SK-N-SH (cell line): Measurements from ENCODE around the gene NFYA. TPM values are rescaled to one million over a fixed set of nuclear protein-coding genes. Genes with fewer than 3 reads are reported as not detected.

Experiments
- CTCF ChIA-PET: fragments of 300-600, 350-600 bp; formaldehyde crosslinking; extraction: SDS; loops from one replicate; lab custom pipeline; 2021; lab: Yijun Ruan, JAX
- POLR2A ChIA-PET: fragments of 350-600 bp; sonication (Branson Sonifier 250); formaldehyde crosslinking; extraction: SDS; loops from one replicate; lab custom pipeline; 2020; ENCODE audit warnings: antibody characterized with exemption, inconsistent platforms; lab: Yijun Ruan, JAX
- DNase-seq: peaks from one replicate; pipeline ENCODE4 v3.0.0; 2012
- H2AFZ ChIP-seq: fragments of 200-600 bp; sonication (generic); 2 replicates; pipeline ENCODE4 v1.8.1; 2016; ENCODE audit warnings: antibody characterized with exemption, mild to moderate bottlenecking, low read depth
- H3F3A ChIP-seq: fragments of 200-600 bp; sonication (generic); replicated peaks from 2 replicates; pipeline ENCODE3; 2016; ENCODE audit warnings: antibody characterized with exemption, mild to moderate bottlenecking; ENCODE audit not compliant: insufficient read depth
- H3K27ac ChIP-seq, 2 experiments: fragments of 200-500 bp in 1 of 2; fragments of 200-600 bp in 1 of 2; sonication (Bioruptor generic) in 1 of 2; sonication (generic), shearing (Covaris generic) in 1 of 2; 2 replicates each; pipeline versions ENCODE4 v1.5.1 to v1.6.1; 2014 to 2016; ENCODE audit warnings: low read depth in 2 of 2, inconsistent platforms in 1 of 2, low read length in 1 of 2, mild to moderate bottlenecking in 1 of 2, mixed read lengths in 1 of 2
- H3K27me3 ChIP-seq: fragments of 200-600 bp; sonication (generic), shearing (Covaris generic); 2 replicates; pipeline ENCODE4 v1.6.1; 2016; ENCODE audit warnings: mixed run types; ENCODE audit not compliant: insufficient read depth
- H3K36me3 ChIP-seq, 2 experiments: fragments of 200-500 bp in 1 of 2; fragments of 200-600 bp in 1 of 2; sonication (Bioruptor generic) in 1 of 2; sonication (generic) in 1 of 2; replicated peaks in 1 of 2; 2 replicates each; pipeline versions ENCODE3 to v1.5.1; 2014 to 2016; ENCODE audit warnings: low read length in 1 of 2, mild to moderate bottlenecking in 1 of 2; ENCODE audit not compliant: insufficient read depth in 2 of 2, control insufficient read depth in 1 of 2
- H3K4me1 ChIP-seq, 2 experiments: fragments of 200-500 bp in 1 of 2; fragments of 200-600 bp in 1 of 2; sonication (Bioruptor generic) in 1 of 2; sonication (generic), shearing (Covaris generic) in 1 of 2; 2 replicates each; pipeline versions ENCODE4 v1.5.1 to v1.6.1; 2014 to 2016; ENCODE audit warnings: low read depth in 1 of 2, low read length in 1 of 2, mixed run types in 1 of 2; ENCODE audit not compliant: insufficient read depth in 2 of 2, control insufficient read depth in 1 of 2
- H3K4me2 ChIP-seq: fragments of 200-600 bp; sonication (generic), shearing (Covaris generic); 2 replicates; pipeline ENCODE4 v1.6.1; 2017; ENCODE audit warnings: mixed run types
- H3K4me3 ChIP-seq, 2 experiments: fragments of 200-500 bp in 1 of 2; fragments of 200-600 bp in 1 of 2; sonication (Bioruptor generic) in 1 of 2; sonication (generic), shearing (Covaris generic) in 1 of 2; 2 replicates each; pipeline versions ENCODE4 v1.5.1 to v1.8.1; 2014 to 2016; ENCODE audit warnings: low read depth in 2 of 2, inconsistent platforms in 1 of 2, low read length in 1 of 2, mild to moderate bottlenecking in 1 of 2, mixed read lengths in 1 of 2, moderate library complexity in 1 of 2
- H3K79me2 ChIP-seq: fragments of 200-600 bp; sonication (generic); 2 replicates; pipeline ENCODE4 v1.8.1; 2017; ENCODE audit warnings: mild to moderate bottlenecking; ENCODE audit not compliant: insufficient read depth
- H3K9ac ChIP-seq: fragments of 200-600 bp; sonication (generic); 2 replicates; pipeline ENCODE4 v1.6.1; 2017; ENCODE audit warnings: mixed run types
- H3K9me2 ChIP-seq: fragments of 200-600 bp; sonication (generic); 2 replicates; pipeline ENCODE4 v1.6.1; 2017; ENCODE audit warnings: mixed run types
- H3K9me3 ChIP-seq: fragments of 200-600 bp; sonication (generic); 2 replicates; pipeline ENCODE4 v1.6.1; 2017; ENCODE audit warnings: mixed run types, mild to moderate bottlenecking, moderate library complexity
- H4K20me1 ChIP-seq: fragments of 200-600 bp; sonication (generic); 2 replicates; pipeline ENCODE4 v1.6.1; 2017; ENCODE audit warnings: mild to moderate bottlenecking, mixed run types; ENCODE audit not compliant: insufficient read depth
- CTCF ChIP-seq: fragments of 200-600 bp; sonication (generic); IDR thresholded peaks from 2 replicates; pipeline ENCODE4 v1.6.1; 2017; ENCODE audit warnings: antibody characterized with exemption, mild to moderate bottlenecking, moderate library complexity
- EZH2phosphoT487 ChIP-seq: fragments of 200-600 bp; sonication (generic); IDR thresholded peaks from 2 replicates; pipeline ENCODE4 v1.6.1; 2017; ENCODE audit warnings: low read depth, mixed run types, mild to moderate bottlenecking, antibody characterized with exemption, moderate library complexity, borderline replicate concordance
- FOSL2 ChIP-seq: IDR thresholded peaks from 2 replicates; pipeline ENCODE4 v1.4.0; 2012; ENCODE audit warnings: low read depth, mild to moderate bottlenecking, moderate library complexity, borderline replicate concordance
- GABPA ChIP-seq: IDR thresholded peaks from 2 replicates; pipeline ENCODE4 v1.4.0; 2012; ENCODE audit warnings: low read depth, mild to moderate bottlenecking
- IRF3 ChIP-seq: fragments of 150-350 bp; IDR thresholded peaks from 2 replicates; pipeline ENCODE4 v1.6.1; 2016; ENCODE audit warnings: mild to moderate bottlenecking, low read depth, low read length
- JUND ChIP-seq: IDR thresholded peaks from 2 replicates; pipeline ENCODE4 v1.4.0; 2012
- MAX ChIP-seq: IDR thresholded peaks from 2 replicates; pipeline ENCODE4 v1.4.0; 2012; ENCODE audit warnings: low read depth
- MEF2A ChIP-seq: IDR thresholded peaks from 2 replicates; pipeline ENCODE4 v1.4.0; 2012; ENCODE audit warnings: low read depth, borderline replicate concordance
- MXI1 ChIP-seq: IDR thresholded peaks from 2 replicates; pipeline ENCODE4 v1.6.1; 2012; ENCODE audit warnings: mild to moderate bottlenecking, low read depth, low read length, improper control_type of control experiment
- NRF1 ChIP-seq: IDR thresholded peaks from 2 replicates; pipeline ENCODE4 v1.6.1; 2012; ENCODE audit warnings: low read depth, mild to moderate bottlenecking, low read length
- RAD21 ChIP-seq: IDR thresholded peaks from 2 replicates; pipeline ENCODE4 v1.6.1; 2012; ENCODE audit warnings: mild to moderate bottlenecking, low read length
- RCOR1 ChIP-seq: fragments of 150-350 bp; IDR thresholded peaks from 2 replicates; pipeline ENCODE4 v1.6.1; 2017; ENCODE audit warnings: antibody characterized with exemption, low read length
- RFX5 ChIP-seq: IDR thresholded peaks from 2 replicates; pipeline ENCODE4 v1.6.1; 2012; ENCODE audit warnings: mild to moderate bottlenecking, improper control_type of control experiment, low read length
- RXRA ChIP-seq: IDR thresholded peaks from 2 replicates; pipeline ENCODE4 v1.4.0; 2012; ENCODE audit warnings: low read depth, mild to moderate bottlenecking, borderline replicate concordance
- SIN3A ChIP-seq: IDR thresholded peaks from 2 replicates; pipeline ENCODE4 v1.6.1; 2012; ENCODE audit warnings: low read depth, mild to moderate bottlenecking, low read length, moderate library complexity, borderline replicate concordance
- SMC3 ChIP-seq: IDR thresholded peaks from 2 replicates; pipeline ENCODE4 v1.6.1; 2012; ENCODE audit warnings: low read depth, low read length, improper control_type of control experiment
- TAF1 ChIP-seq: IDR thresholded peaks from 2 replicates; pipeline ENCODE4 v1.6.1; 2012; ENCODE audit warnings: low read depth, mild to moderate bottlenecking, low read length, moderate library complexity, borderline replicate concordance
- TCF12 ChIP-seq: IDR thresholded peaks from 2 replicates; pipeline ENCODE4 v1.4.0; 2012
- TEAD4 ChIP-seq: IDR thresholded peaks from 2 replicates; pipeline ENCODE4 v1.4.0; 2012; ENCODE audit warnings: mild to moderate bottlenecking, borderline replicate concordance; ENCODE audit not compliant: insufficient read depth
- ZBTB33 ChIP-seq: IDR thresholded peaks from 2 replicates; pipeline ENCODE4 v1.4.0; 2012; ENCODE audit warnings: low read depth, borderline replicate concordance
- WGBS: methylation state at CpG from one replicate; pipeline ENCODE4 v1.1.6; 2017; ENCODE audit warnings: low lambda C conversion rate; 5-methylcytosine and 5-hydroxymethylcytosine counted together
- polyA plus RNA-seq, 3 experiments: library from polyadenylated mRNA; depleted of rRNA; stranded (reverse); fragments of >200 nt; gene quantifications; 2 replicates each; pipeline ENCODE4 v1.2.3, GENCODE V29; 2012

Gene NFYA
- polyA plus RNA-seq, 1 of the 3 experiments (the other 2 are of a cell fraction) = 6.8 TPM

- Histone ChIP-seq H3F3A (no peaks in the 10 kb centered on the region), H2AFZ (no peak overlapping the region), H3K4me1 (no peaks in the 10 kb centered on the region; a peak in 1 of 4 replicates), H3K27ac (no peak overlapping the region), H3K9me2 (no peaks in the 10 kb centered on the region), H3K79me2 (no peaks in the 10 kb centered on the region), H3K27me3 (no peaks in the 10 kb centered on the region), H3K9ac (no peak overlapping the region), H3K4me3 (no peak overlapping the region), H3K4me2 (no peak overlapping the region), H4K20me1 (no peaks in the 10 kb centered on the region), H3K36me3 (no peaks in the 10 kb centered on the region), H3K9me3 (no peaks in the 10 kb centered on the region)
- 82% methylated on average over 3 of the region's 3 CpGs for WGBS
- ChIA-PET POLR2A (no interaction called here), CTCF (interaction anchor here (1.2 kb wide), 1 partner anchor 15 kb away, joined by 4 read pairs; no protein-coding TSS in a partner anchor)
- DNase-seq = no peak
- TF ChIP-seq EZH2phosphoT487 = no peak
- no peak for TF ChIP-seq RAD21
- TF ChIP-seq GABPA = no peak
- TF ChIP-seq ZBTB33 = no peak
- no peak for TF ChIP-seq FOSL2
- TF ChIP-seq JUND = no peak
- no peak for TF ChIP-seq MAX
- TF ChIP-seq TCF12 = no peak
- no peak for TF ChIP-seq CTCF
- TF ChIP-seq RCOR1 = no peak
- no peak for TF ChIP-seq MEF2A
- TF ChIP-seq TAF1 = no peak
- no peak for TF ChIP-seq NRF1
- no peak for TF ChIP-seq TEAD4
- TF ChIP-seq RFX5 = no peak
- TF ChIP-seq SIN3A = no peak
- no peak for TF ChIP-seq IRF3
- TF ChIP-seq SMC3 = no peak
- TF ChIP-seq RXRA = no peak
- TF ChIP-seq MXI1 = no peak
Observed at GRCh38 chr6:41043151-41043550, 29.6 kb upstream of the NFYA start.
